Stomach (tissue), 9 donors: ENCODE measurements around the gene RNH1. TPM values are rescaled to one million over a fixed set of nuclear protein-coding genes. Genes with fewer than 3 reads are reported as not detected.

Source experiments
- DNase-seq, 2 donors: peaks; one replicate each; pipeline versions ENCODE4 v3.0.0 to v3.0.0-alpha.2; 2013 to 2019
- H3K27ac ChIP-seq, 5 donors: fragments of 200-600 bp in 4 of 5; sonication (generic) in 4 of 5; one replicate each; pipeline ENCODE4 v1.5.1; 2013 to 2019; ENCODE audit warnings: mild to moderate bottlenecking in 1 of 5, moderate library complexity in 1 of 5
- H3K27me3 ChIP-seq, 3 donors: fragments of 200-600 bp; sonication (generic); one replicate each; pipeline ENCODE4 v1.5.1; 2017 to 2019; ENCODE audit warnings: mixed run types in 1 of 3
- H3K36me3 ChIP-seq, 4 donors: fragments of 200-600 bp; sonication (generic); 1 replicate in 3 of 4; 2 replicates in 1 of 4; pipeline ENCODE4 v1.5.1; 2016 to 2019
- H3K4me1 ChIP-seq, 4 donors: fragments of 200-600 bp; sonication (generic); one replicate each; pipeline ENCODE4 v1.5.1; 2016 to 2019
- H3K4me3 ChIP-seq, 4 donors: fragments of 200-600 bp; sonication (generic) in 3 of 4; one replicate each; pipeline ENCODE4 v1.5.1; 2016 to 2019; ENCODE audit warnings: mild to moderate bottlenecking in 1 of 4
- H3K9me3 ChIP-seq, 4 donors: fragments of 200-600 bp; sonication (generic); one replicate each; pipeline ENCODE4 v1.5.1; 2016 to 2019
- EP300 ChIP-seq: sonication (generic); formaldehyde crosslinking; IDR thresholded peaks from one replicate; pipeline ENCODE4 v1.6.1; 2017; ENCODE audit warnings: antibody characterized with exemption
- POLR2A ChIP-seq, 4 donors: fragments of 450-650 bp; IDR thresholded peaks; one replicate each; pipeline ENCODE4 v1.6.1; 2016; ENCODE audit warnings: antibody characterized with exemption in 4 of 4, control low read depth in 2 of 4, mild to moderate bottlenecking in 1 of 4, moderate library complexity in 1 of 4
- POLR2AphosphoS5 ChIP-seq, 3 donors: sonication (generic); formaldehyde crosslinking; IDR thresholded peaks; one replicate each; pipeline ENCODE4 v1.6.1; 2016; ENCODE audit warnings: antibody characterized with exemption in 3 of 3
- WGBS, 5 donors: extraction: QIAGEN DNeasy Blood & Tissue Kit in 3 of 5; methylation state at CpG; one replicate each; pipeline versions ENCODE4 v1.1.5 to v1.1.7; 2013 to 2018; 5-methylcytosine and 5-hydroxymethylcytosine counted together
- intact Hi-C: fragments of 100-400 bp; cut with DNase I; formaldehyde crosslinking; loops from one replicate; pipeline ENCODE4 v1.15.1; 2023; ENCODE audit warnings: low total_unique reads
- polyA plus RNA-seq, 3 donors: library from polyadenylated mRNA; stranded (reverse); fragments of 200-250 nt; gene quantifications; one replicate each; pipeline ENCODE4 v1.2.3, GENCODE V29; 2013
- total RNA-seq, 5 donors: library from RNA; depleted of rRNA; stranded (reverse); fragments of >200 nt; gene quantifications; one replicate each; pipeline versions ENCODE4 v1.1.0 to v1.2.3, GENCODE V29; 2014 to 2016
- TF ChIP-seq, protein P1 (sequence below), 7 experiments: fragments of 450-650 bp in 4 of 7; fragments of 200-600 bp in 3 of 7; sonication (generic) in 3 of 7; IDR thresholded peaks; one replicate each; pipeline ENCODE4 v1.5.1; 2016 to 2019; ENCODE audit warnings: antibody characterized with exemption in 7 of 7, control low read depth in 2 of 7, mild to moderate bottlenecking in 1 of 7
- donor health status: healthy with polysubstance abuse.
- donor health status: Bipolar disorder and iron deficiency.
- donor health status: healthy.

Gene RNH1
- total and polyA plus RNA-seq, 8 donors, result 61.3 to 260 (median 134) TPM

- Histone ChIP-seq H3K4me1 (no peaks in the 10 kb centered on the region), H3K27me3 (no peaks in the 10 kb centered on the region), H3K4me3 (no peak overlapping the region), H3K36me3 (peaks cover 0 to 53% (median 40%) of the 10 kb centered on the region in 4 donors), H3K27ac (no peak overlapping the region), H3K9me3 (no peaks in the 10 kb centered on the region)
- intact Hi-C loops, result no loop called here
- no peak for TF ChIP-seq POLR2AphosphoS5 (IDR thresholded peaks at IDR 0.05)
- TF ChIP-seq EP300, result no peak
- TF ChIP-seq POLR2A (IDR thresholded peaks at IDR 0.05), result no peak
- 71 to 95% (median 78%) methylated on average over 12 to 22 of the region's 22 CpGs for WGBS, 5 donors
- DNase-seq, result no peak
Observed at GRCh38 chr11:487571-488021, 19.4 kb downstream of the RNH1 start.

DNA sequence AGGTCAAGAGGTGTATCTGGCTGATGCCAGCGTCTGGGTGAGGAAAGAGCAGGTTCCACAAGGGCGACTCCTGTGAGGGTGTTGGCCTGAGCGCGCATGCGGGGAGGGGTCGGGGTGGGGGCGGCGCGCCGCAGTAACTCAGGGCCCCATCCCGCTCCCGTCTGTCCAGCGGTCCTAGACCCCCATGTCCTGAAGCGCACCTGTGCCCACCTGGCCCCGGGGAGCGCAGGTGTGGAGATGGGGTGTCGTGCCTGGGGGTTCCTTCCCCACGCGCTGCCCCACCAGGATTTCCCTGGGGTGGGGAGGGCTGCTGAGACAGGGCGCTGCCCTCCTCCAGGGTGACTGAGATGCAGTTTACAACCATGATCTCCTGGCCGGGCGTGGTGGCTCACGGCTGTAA, 20.9 kb downstream of the RNH1 start:
- 93 to 97% (median 95%) methylated on average over 7 to 23 of the region's 23 CpGs for WGBS, 5 donors
- DNase-seq, result no peak
- intact Hi-C loops, result no loop called here

GRCh38 chr11:484616-485015, 22.4 kb downstream of the RNH1 start:
- Histone ChIP-seq H3K9me3 (no peaks in the 10 kb centered on the region), H3K27me3 (no peaks in the 10 kb centered on the region), H3K4me3 (no peak overlapping the region), H3K4me1 (no peaks in the 10 kb centered on the region), H3K27ac (no peak overlapping the region), H3K36me3 (peaks cover 0 to 31% (median 25%) of the 10 kb centered on the region in 4 donors)
- 93 to 97% (median 96%) methylated on average over 38 of the region's 38 CpGs for WGBS, 5 donors
- TF ChIP-seq, protein P1, sequence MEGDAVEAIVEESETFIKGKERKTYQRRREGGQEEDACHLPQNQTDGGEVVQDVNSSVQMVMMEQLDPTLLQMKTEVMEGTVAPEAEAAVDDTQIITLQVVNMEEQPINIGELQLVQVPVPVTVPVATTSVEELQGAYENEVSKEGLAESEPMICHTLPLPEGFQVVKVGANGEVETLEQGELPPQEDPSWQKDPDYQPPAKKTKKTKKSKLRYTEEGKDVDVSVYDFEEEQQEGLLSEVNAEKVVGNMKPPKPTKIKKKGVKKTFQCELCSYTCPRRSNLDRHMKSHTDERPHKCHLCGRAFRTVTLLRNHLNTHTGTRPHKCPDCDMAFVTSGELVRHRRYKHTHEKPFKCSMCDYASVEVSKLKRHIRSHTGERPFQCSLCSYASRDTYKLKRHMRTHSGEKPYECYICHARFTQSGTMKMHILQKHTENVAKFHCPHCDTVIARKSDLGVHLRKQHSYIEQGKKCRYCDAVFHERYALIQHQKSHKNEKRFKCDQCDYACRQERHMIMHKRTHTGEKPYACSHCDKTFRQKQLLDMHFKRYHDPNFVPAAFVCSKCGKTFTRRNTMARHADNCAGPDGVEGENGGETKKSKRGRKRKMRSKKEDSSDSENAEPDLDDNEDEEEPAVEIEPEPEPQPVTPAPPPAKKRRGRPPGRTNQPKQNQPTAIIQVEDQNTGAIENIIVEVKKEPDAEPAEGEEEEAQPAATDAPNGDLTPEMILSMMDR (IDR thresholded peaks at IDR 0.05), result no peak
- TF ChIP-seq POLR2AphosphoS5 (IDR thresholded peaks at IDR 0.05) (no peak), EP300 (no peak), POLR2A (IDR thresholded peaks at IDR 0.05) (no peak)
- peak in 1 of 2 donors; percentile 0 for DNase-seq
- intact Hi-C loops, result no loop called here

More for the DNA sequence above, 20.9 kb downstream of the RNH1 start:
- H3K36me3 ChIP-seq, result peaks cover 0 to 44% (median 34%) of the 10 kb centered on the region in 4 donors
- TF ChIP-seq EP300 (no peak), POLR2A (IDR thresholded peaks at IDR 0.05) (no peak), POLR2AphosphoS5 (IDR thresholded peaks at IDR 0.05) (no peak)
- TF ChIP-seq, protein P1 (IDR thresholded peaks at IDR 0.05), result no peak
- H3K9me3 ChIP-seq, result no peaks in the 10 kb centered on the region
- no peaks in the 10 kb centered on the region for H3K27me3 ChIP-seq
- H3K27ac ChIP-seq, result no peak overlapping the region
- no peaks in the 10 kb centered on the region for H3K4me1 ChIP-seq
- no peak overlapping the region for H3K4me3 ChIP-seq

DNA sequence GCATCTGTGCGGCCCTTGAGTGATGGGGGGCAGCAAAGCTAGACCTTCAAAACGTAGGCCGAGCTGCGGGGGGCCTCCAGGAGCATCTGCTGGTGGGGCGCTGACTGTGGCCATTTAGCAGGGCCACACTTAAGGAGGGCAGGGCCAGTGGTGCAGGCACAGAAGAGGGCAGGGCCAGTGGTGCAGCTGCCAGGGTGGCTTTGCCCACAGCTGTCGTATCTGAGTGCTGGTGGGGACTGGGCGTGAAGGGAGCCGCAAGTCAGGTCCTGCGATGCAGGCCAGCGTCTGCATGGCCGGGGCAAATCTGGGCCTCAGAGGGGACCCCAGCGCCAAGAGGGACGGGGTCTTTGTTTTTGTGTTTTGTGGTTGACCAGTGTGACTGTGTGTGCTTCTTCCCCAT, 27.7 kb downstream of the RNH1 start:
- intact Hi-C loops, result no loop called here
- no peaks in the 10 kb centered on the region for H3K9me3 ChIP-seq
- peaks cover 0 to 19% (median 10%) of the 10 kb centered on the region in 4 donors for H3K36me3 ChIP-seq
- TF ChIP-seq, protein P1 (IDR thresholded peaks at IDR 0.05), result no peak
- no peak for TF ChIP-seq EP300
- no peak for TF ChIP-seq POLR2AphosphoS5 (IDR thresholded peaks at IDR 0.05)
- no peak for TF ChIP-seq POLR2A (IDR thresholded peaks at IDR 0.05)
- H3K27ac ChIP-seq, result no peak overlapping the region
- 88 to 98% (median 92%) methylated on average over 13 of the region's 13 CpGs for WGBS, 5 donors
- no peak overlapping the region for H3K4me3 ChIP-seq
- H3K4me1 ChIP-seq, result no peaks in the 10 kb centered on the region
- H3K27me3 ChIP-seq, result no peaks in the 10 kb centered on the region
- DNase-seq, result no peak

GRCh38 chr11:477052-477715, 29.9 kb downstream of the RNH1 start:
- intact Hi-C loops, result no loop called here
- no peak for DNase-seq
- no peaks in the 10 kb centered on the region for H3K9me3 ChIP-seq
- no peaks in the 10 kb centered on the region for H3K4me1 ChIP-seq
- 78 to 89% (median 85%) methylated on average over 14 to 16 of the region's 16 CpGs for WGBS, 5 donors
- no peak for TF ChIP-seq EP300
- H3K4me3 ChIP-seq, result no peak overlapping the region
- no peak overlapping the region for H3K27ac ChIP-seq
- no peaks in the 10 kb centered on the region for H3K27me3 ChIP-seq
- H3K36me3 ChIP-seq, result peaks cover 0 to 19% (median 10%) of the 10 kb centered on the region in 4 donors
